SK-N-SH (cell line): Measurements from ENCODE around the gene CAPG. TPM values are rescaled to one million over a fixed set of nuclear protein-coding genes. Genes with fewer than 3 reads are reported as not detected.

Source experiments
- CTCF ChIA-PET: fragments of 300-600, 350-600 bp; formaldehyde crosslinking; extraction: SDS; loops from one replicate; lab custom pipeline; 2021; lab: Yijun Ruan, JAX
- POLR2A ChIA-PET: fragments of 350-600 bp; sonication (Branson Sonifier 250); formaldehyde crosslinking; extraction: SDS; loops from one replicate; lab custom pipeline; 2020; ENCODE audit warnings: antibody characterized with exemption, inconsistent platforms; lab: Yijun Ruan, JAX
- DNase-seq: peaks from one replicate; pipeline ENCODE4 v3.0.0; 2012
- H2AFZ ChIP-seq: fragments of 200-600 bp; sonication (generic); 2 replicates; pipeline ENCODE4 v1.8.1; 2016; ENCODE audit warnings: antibody characterized with exemption, mild to moderate bottlenecking, low read depth
- H3F3A ChIP-seq: fragments of 200-600 bp; sonication (generic); replicated peaks from 2 replicates; pipeline ENCODE3; 2016; ENCODE audit warnings: antibody characterized with exemption, mild to moderate bottlenecking; ENCODE audit not compliant: insufficient read depth
- H3K27ac ChIP-seq, 2 experiments: fragments of 200-500 bp in 1 of 2; fragments of 200-600 bp in 1 of 2; sonication (Bioruptor generic) in 1 of 2; sonication (generic), shearing (Covaris generic) in 1 of 2; 2 replicates each; pipeline versions ENCODE4 v1.5.1 to v1.6.1; 2014 to 2016; ENCODE audit warnings: low read depth in 2 of 2, inconsistent platforms in 1 of 2, low read length in 1 of 2, mild to moderate bottlenecking in 1 of 2, mixed read lengths in 1 of 2
- H3K27me3 ChIP-seq: fragments of 200-600 bp; sonication (generic), shearing (Covaris generic); 2 replicates; pipeline ENCODE4 v1.6.1; 2016; ENCODE audit warnings: mixed run types; ENCODE audit not compliant: insufficient read depth
- H3K36me3 ChIP-seq, 2 experiments: fragments of 200-500 bp in 1 of 2; fragments of 200-600 bp in 1 of 2; sonication (Bioruptor generic) in 1 of 2; sonication (generic) in 1 of 2; replicated peaks in 1 of 2; 2 replicates each; pipeline versions ENCODE3 to v1.5.1; 2014 to 2016; ENCODE audit warnings: low read length in 1 of 2, mild to moderate bottlenecking in 1 of 2; ENCODE audit not compliant: insufficient read depth in 2 of 2, control insufficient read depth in 1 of 2
- H3K4me1 ChIP-seq, 2 experiments: fragments of 200-500 bp in 1 of 2; fragments of 200-600 bp in 1 of 2; sonication (Bioruptor generic) in 1 of 2; sonication (generic), shearing (Covaris generic) in 1 of 2; 2 replicates each; pipeline versions ENCODE4 v1.5.1 to v1.6.1; 2014 to 2016; ENCODE audit warnings: low read depth in 1 of 2, low read length in 1 of 2, mixed run types in 1 of 2; ENCODE audit not compliant: insufficient read depth in 2 of 2, control insufficient read depth in 1 of 2
- H3K4me2 ChIP-seq: fragments of 200-600 bp; sonication (generic), shearing (Covaris generic); 2 replicates; pipeline ENCODE4 v1.6.1; 2017; ENCODE audit warnings: mixed run types
- H3K4me3 ChIP-seq, 2 experiments: fragments of 200-500 bp in 1 of 2; fragments of 200-600 bp in 1 of 2; sonication (Bioruptor generic) in 1 of 2; sonication (generic), shearing (Covaris generic) in 1 of 2; 2 replicates each; pipeline versions ENCODE4 v1.5.1 to v1.8.1; 2014 to 2016; ENCODE audit warnings: low read depth in 2 of 2, inconsistent platforms in 1 of 2, low read length in 1 of 2, mild to moderate bottlenecking in 1 of 2, mixed read lengths in 1 of 2, moderate library complexity in 1 of 2
- H3K79me2 ChIP-seq: fragments of 200-600 bp; sonication (generic); 2 replicates; pipeline ENCODE4 v1.8.1; 2017; ENCODE audit warnings: mild to moderate bottlenecking; ENCODE audit not compliant: insufficient read depth
- H3K9ac ChIP-seq: fragments of 200-600 bp; sonication (generic); 2 replicates; pipeline ENCODE4 v1.6.1; 2017; ENCODE audit warnings: mixed run types
- H3K9me2 ChIP-seq: fragments of 200-600 bp; sonication (generic); 2 replicates; pipeline ENCODE4 v1.6.1; 2017; ENCODE audit warnings: mixed run types
- H3K9me3 ChIP-seq: fragments of 200-600 bp; sonication (generic); 2 replicates; pipeline ENCODE4 v1.6.1; 2017; ENCODE audit warnings: mixed run types, mild to moderate bottlenecking, moderate library complexity
- H4K20me1 ChIP-seq: fragments of 200-600 bp; sonication (generic); 2 replicates; pipeline ENCODE4 v1.6.1; 2017; ENCODE audit warnings: mild to moderate bottlenecking, mixed run types; ENCODE audit not compliant: insufficient read depth
- CTCF ChIP-seq: fragments of 200-600 bp; sonication (generic); IDR thresholded peaks from 2 replicates; pipeline ENCODE4 v1.6.1; 2017; ENCODE audit warnings: antibody characterized with exemption, mild to moderate bottlenecking, moderate library complexity
- ELF1 ChIP-seq: IDR thresholded peaks from 2 replicates; pipeline ENCODE4 v1.4.0; 2012
- EP300 ChIP-seq, 2 experiments: IDR thresholded peaks; 2 replicates each; pipeline versions ENCODE4 v1.4.0 to v1.6.1; 2012; ENCODE audit warnings: borderline replicate concordance in 1 of 2, low read depth in 1 of 2, low read length in 1 of 2
- EZH2phosphoT487 ChIP-seq: fragments of 200-600 bp; sonication (generic); IDR thresholded peaks from 2 replicates; pipeline ENCODE4 v1.6.1; 2017; ENCODE audit warnings: low read depth, mixed run types, mild to moderate bottlenecking, antibody characterized with exemption, moderate library complexity, borderline replicate concordance
- FOXM1 ChIP-seq: IDR thresholded peaks from 2 replicates; pipeline ENCODE4 v1.4.0; 2012; ENCODE audit warnings: low read depth, mild to moderate bottlenecking
- GABPA ChIP-seq: IDR thresholded peaks from 2 replicates; pipeline ENCODE4 v1.4.0; 2012; ENCODE audit warnings: low read depth, mild to moderate bottlenecking
- GATA2 ChIP-seq: sonication (generic); formaldehyde crosslinking; IDR thresholded peaks from 2 replicates; pipeline ENCODE4 v1.5.0; 2020; ENCODE audit warnings: mild to moderate bottlenecking, missing genetic modification reagents
- IRF3 ChIP-seq: fragments of 150-350 bp; IDR thresholded peaks from 2 replicates; pipeline ENCODE4 v1.6.1; 2016; ENCODE audit warnings: mild to moderate bottlenecking, low read depth, low read length
- MXI1 ChIP-seq: IDR thresholded peaks from 2 replicates; pipeline ENCODE4 v1.6.1; 2012; ENCODE audit warnings: mild to moderate bottlenecking, low read depth, low read length, improper control_type of control experiment
- NRF1 ChIP-seq: IDR thresholded peaks from 2 replicates; pipeline ENCODE4 v1.6.1; 2012; ENCODE audit warnings: low read depth, mild to moderate bottlenecking, low read length
- POLR2AphosphoS5 ChIP-seq: IDR thresholded peaks from 2 replicates; pipeline ENCODE4 v1.6.1; 2012; ENCODE audit warnings: low read depth, low read length
- RAD21 ChIP-seq: IDR thresholded peaks from 2 replicates; pipeline ENCODE4 v1.6.1; 2012; ENCODE audit warnings: mild to moderate bottlenecking, low read length
- RCOR1 ChIP-seq: fragments of 150-350 bp; IDR thresholded peaks from 2 replicates; pipeline ENCODE4 v1.6.1; 2017; ENCODE audit warnings: antibody characterized with exemption, low read length
- RFX5 ChIP-seq: IDR thresholded peaks from 2 replicates; pipeline ENCODE4 v1.6.1; 2012; ENCODE audit warnings: mild to moderate bottlenecking, improper control_type of control experiment, low read length
- RXRA ChIP-seq: IDR thresholded peaks from 2 replicates; pipeline ENCODE4 v1.4.0; 2012; ENCODE audit warnings: low read depth, mild to moderate bottlenecking, borderline replicate concordance
- SMC3 ChIP-seq: IDR thresholded peaks from 2 replicates; pipeline ENCODE4 v1.6.1; 2012; ENCODE audit warnings: low read depth, low read length, improper control_type of control experiment
- TAF1 ChIP-seq: IDR thresholded peaks from 2 replicates; pipeline ENCODE4 v1.6.1; 2012; ENCODE audit warnings: low read depth, mild to moderate bottlenecking, low read length, moderate library complexity, borderline replicate concordance
- TEAD4 ChIP-seq: IDR thresholded peaks from 2 replicates; pipeline ENCODE4 v1.4.0; 2012; ENCODE audit warnings: mild to moderate bottlenecking, borderline replicate concordance; ENCODE audit not compliant: insufficient read depth
- USF2 ChIP-seq: fragments of 150-350 bp; IDR thresholded peaks from 2 replicates; pipeline ENCODE4 v1.6.1; 2017; ENCODE audit warnings: antibody characterized with exemption, low read length, low read depth, borderline replicate concordance
- WGBS: methylation state at CpG from one replicate; pipeline ENCODE4 v1.1.6; 2017; ENCODE audit warnings: low lambda C conversion rate; 5-methylcytosine and 5-hydroxymethylcytosine counted together
- polyA plus RNA-seq, 3 experiments: library from polyadenylated mRNA; depleted of rRNA; stranded (reverse); fragments of >200 nt; gene quantifications; 2 replicates each; pipeline ENCODE4 v1.2.3, GENCODE V29; 2012
- TF ChIP-seq, protein P1 (sequence below): IDR thresholded peaks from 2 replicates; pipeline ENCODE4 v1.4.0; 2012; ENCODE audit warnings: low read depth, borderline replicate concordance
- TF ChIP-seq, protein P2 (sequence below): IDR thresholded peaks from 2 replicates; pipeline ENCODE4 v1.4.0; 2012; ENCODE audit warnings: low read depth
- TF ChIP-seq, protein P3 (sequence below): IDR thresholded peaks from 2 replicates; pipeline ENCODE4 v1.6.1; 2012; ENCODE audit warnings: mild to moderate bottlenecking, low read depth, low read length, moderate library complexity

Gene CAPG
- polyA plus RNA-seq, 1 of the 3 experiments (the other 2 are of a cell fraction), result 1.2 TPM

DNA sequence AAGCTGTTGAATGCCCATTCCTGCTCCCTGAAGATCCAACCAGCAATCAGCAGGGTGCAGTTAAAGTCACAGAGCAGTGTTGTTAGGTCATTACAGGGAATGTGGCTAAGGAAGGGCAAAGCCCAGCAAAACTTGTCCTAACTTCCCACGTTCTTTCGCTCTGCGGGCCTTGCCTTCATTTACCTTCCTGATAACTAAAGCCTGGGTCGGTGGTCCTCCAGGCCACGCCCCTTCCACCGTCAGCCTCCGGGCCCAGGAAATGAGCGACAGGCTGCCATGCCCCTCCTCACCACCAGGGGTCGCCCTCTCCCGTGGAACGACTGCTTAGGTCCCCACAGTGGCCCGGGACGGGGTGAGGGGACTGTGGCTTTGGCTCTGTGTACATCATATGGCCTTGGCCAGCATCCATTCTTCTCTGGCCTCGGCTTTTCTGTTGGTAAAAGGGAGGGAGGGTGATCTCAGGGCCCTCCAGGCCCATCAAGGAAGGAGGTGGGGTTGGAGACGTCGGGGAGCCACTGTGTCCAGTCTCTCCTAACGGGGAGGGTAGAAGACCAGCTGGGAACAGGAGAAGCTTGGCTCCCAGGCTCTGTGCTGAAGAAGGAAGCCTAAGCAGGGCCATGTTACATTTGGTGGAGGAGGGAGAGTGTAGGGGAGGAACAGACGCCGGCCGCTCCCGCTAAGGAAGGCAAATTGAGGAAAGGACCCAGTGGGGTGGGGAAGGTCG, 10.5 kb upstream of the CAPG start:
- no peaks in the 10 kb centered on the region for H3F3A ChIP-seq
- 35% methylated on average over 16 of the region's 22 CpGs for WGBS
- H3K4me1 ChIP-seq, result peaks cover 9 to 23% of the 10 kb centered on the region in 2 experiments; a peak in 1 of 4 replicates
- H3K9me3 ChIP-seq, result no peaks in the 10 kb centered on the region
- POLR2A ChIA-PET, result interaction anchor here (0.7 to 4.5 kb wide), 12 partner anchors 13 to 191 kb away, joined by 3 to 106 read pairs (median 4); partner anchors contain the start of genes C2orf68, MAT2A, RNF181 and TMEM150A
- H2AFZ ChIP-seq, result peak overlapping the region; percentile 67
- H3K9me2 ChIP-seq, result no peaks in the 10 kb centered on the region
- peak overlapping the region in 1 of 2 experiments; percentile 60; a peak in 2 of 4 replicates for H3K27ac ChIP-seq
- no peak overlapping the region for H3K9ac ChIP-seq
- H3K4me2 ChIP-seq, result no peak overlapping the region; the same call in 1 of the 2 replicates
- no peaks in the 10 kb centered on the region for H4K20me1 ChIP-seq
- peaks cover 8% of the 10 kb centered on the region; the same call in 1 of the 2 replicates for H3K79me2 ChIP-seq
- peak; percentile 92 for DNase-seq
- CTCF ChIA-PET, result interaction anchor here (0.6 to 8.0 kb wide), 33 partner anchors 8 to 287 kb away, joined by 3 to 364 read pairs (median 4); partner anchors contain the start of genes GGCX, MAT2A and VAMP5
- H3K4me3 ChIP-seq, result peak overlapping the region in 1 of 2 experiments; percentile 31; a peak in 1 of 4 replicates
- H3K36me3 ChIP-seq, result no peaks in the 10 kb centered on the region
- no peaks in the 10 kb centered on the region for H3K27me3 ChIP-seq
- TF ChIP-seq RXRA, result no peak
- TF ChIP-seq RFX5, result no peak
- TF ChIP-seq, protein P1, sequence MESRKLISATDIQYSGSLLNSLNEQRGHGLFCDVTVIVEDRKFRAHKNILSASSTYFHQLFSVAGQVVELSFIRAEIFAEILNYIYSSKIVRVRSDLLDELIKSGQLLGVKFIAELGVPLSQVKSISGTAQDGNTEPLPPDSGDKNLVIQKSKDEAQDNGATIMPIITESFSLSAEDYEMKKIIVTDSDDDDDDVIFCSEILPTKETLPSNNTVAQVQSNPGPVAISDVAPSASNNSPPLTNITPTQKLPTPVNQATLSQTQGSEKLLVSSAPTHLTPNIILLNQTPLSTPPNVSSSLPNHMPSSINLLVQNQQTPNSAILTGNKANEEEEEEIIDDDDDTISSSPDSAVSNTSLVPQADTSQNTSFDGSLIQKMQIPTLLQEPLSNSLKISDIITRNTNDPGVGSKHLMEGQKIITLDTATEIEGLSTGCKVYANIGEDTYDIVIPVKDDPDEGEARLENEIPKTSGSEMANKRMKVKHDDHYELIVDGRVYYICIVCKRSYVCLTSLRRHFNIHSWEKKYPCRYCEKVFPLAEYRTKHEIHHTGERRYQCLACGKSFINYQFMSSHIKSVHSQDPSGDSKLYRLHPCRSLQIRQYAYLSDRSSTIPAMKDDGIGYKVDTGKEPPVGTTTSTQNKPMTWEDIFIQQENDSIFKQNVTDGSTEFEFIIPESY, result no peak
- TF ChIP-seq EP300 (IDR thresholded peaks at IDR 0.05; ENCODE audit: borderline replicate concordance in 1 of 2, low read depth in 1 of 2, low read length in 1 of 2), result no peak
- no peak for TF ChIP-seq TEAD4
- TF ChIP-seq GATA2 (CRISPR knock-in tag), result no peak
- peak; percentile 99 for TF ChIP-seq SMC3
- no peak for TF ChIP-seq ELF1
- TF ChIP-seq GABPA, result no peak
- TF ChIP-seq CTCF, result peak; percentile 99
- TF ChIP-seq, protein P2, sequence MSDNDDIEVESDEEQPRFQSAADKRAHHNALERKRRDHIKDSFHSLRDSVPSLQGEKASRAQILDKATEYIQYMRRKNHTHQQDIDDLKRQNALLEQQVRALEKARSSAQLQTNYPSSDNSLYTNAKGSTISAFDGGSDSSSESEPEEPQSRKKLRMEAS, result no peak
- no peak for TF ChIP-seq MXI1
- TF ChIP-seq TAF1, result no peak
- TF ChIP-seq, protein P3, sequence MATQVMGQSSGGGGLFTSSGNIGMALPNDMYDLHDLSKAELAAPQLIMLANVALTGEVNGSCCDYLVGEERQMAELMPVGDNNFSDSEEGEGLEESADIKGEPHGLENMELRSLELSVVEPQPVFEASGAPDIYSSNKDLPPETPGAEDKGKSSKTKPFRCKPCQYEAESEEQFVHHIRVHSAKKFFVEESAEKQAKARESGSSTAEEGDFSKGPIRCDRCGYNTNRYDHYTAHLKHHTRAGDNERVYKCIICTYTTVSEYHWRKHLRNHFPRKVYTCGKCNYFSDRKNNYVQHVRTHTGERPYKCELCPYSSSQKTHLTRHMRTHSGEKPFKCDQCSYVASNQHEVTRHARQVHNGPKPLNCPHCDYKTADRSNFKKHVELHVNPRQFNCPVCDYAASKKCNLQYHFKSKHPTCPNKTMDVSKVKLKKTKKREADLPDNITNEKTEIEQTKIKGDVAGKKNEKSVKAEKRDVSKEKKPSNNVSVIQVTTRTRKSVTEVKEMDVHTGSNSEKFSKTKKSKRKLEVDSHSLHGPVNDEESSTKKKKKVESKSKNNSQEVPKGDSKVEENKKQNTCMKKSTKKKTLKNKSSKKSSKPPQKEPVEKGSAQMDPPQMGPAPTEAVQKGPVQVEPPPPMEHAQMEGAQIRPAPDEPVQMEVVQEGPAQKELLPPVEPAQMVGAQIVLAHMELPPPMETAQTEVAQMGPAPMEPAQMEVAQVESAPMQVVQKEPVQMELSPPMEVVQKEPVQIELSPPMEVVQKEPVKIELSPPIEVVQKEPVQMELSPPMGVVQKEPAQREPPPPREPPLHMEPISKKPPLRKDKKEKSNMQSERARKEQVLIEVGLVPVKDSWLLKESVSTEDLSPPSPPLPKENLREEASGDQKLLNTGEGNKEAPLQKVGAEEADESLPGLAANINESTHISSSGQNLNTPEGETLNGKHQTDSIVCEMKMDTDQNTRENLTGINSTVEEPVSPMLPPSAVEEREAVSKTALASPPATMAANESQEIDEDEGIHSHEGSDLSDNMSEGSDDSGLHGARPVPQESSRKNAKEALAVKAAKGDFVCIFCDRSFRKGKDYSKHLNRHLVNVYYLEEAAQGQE, result no peak
- peak; percentile 19; the same call in 1 of the 2 replicates for TF ChIP-seq NRF1
- no peak for TF ChIP-seq RCOR1
- TF ChIP-seq USF2, result no peak
- TF ChIP-seq EZH2phosphoT487, result no peak
- peak; percentile 99 for TF ChIP-seq RAD21
- no peak for TF ChIP-seq IRF3
- TF ChIP-seq POLR2AphosphoS5, result no peak
- no peak for TF ChIP-seq FOXM1
